Effector CD8-positive, alpha-beta T cell (primary cell): ENCODE results near the gene RFX3.

Experiments used
- DNase-seq: peaks from one replicate; lab custom pipeline; 2025; lab: John Stamatoyannopoulos, UW
- total RNA-seq, 4 experiments: gene quantifications; one replicate each; lab custom pipeline; 2026; lab: John Stamatoyannopoulos, UW

RFX3 gene
- 28.3 to 62.5 (median 37.4) reads per million in 4 experiments for total RNA-seq

DNA sequence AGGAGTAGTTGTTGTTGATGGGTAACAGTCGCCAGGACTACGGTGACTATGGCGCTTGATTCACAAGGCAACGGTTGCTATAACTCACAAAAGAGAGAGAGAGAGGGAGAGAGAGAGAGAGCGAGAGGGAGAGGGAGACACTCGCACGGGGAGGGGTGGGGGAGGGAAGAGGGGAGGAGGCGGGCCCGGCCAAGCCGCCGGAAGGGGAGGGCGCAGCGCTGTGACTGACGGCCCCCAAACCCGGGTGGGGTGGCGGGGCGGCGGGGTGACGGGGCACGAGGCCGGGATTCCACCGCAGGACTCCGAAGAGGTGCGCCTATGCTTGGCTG lies at the start of gene RFX3:
Gene RFX3, minus strand, starts transcription at position 166 of the 329 bp plus-strand sequence. CDS start 130,413 bp downstream, outside the sequence.
- DNase-seq: peak; percentile 86

DNA sequence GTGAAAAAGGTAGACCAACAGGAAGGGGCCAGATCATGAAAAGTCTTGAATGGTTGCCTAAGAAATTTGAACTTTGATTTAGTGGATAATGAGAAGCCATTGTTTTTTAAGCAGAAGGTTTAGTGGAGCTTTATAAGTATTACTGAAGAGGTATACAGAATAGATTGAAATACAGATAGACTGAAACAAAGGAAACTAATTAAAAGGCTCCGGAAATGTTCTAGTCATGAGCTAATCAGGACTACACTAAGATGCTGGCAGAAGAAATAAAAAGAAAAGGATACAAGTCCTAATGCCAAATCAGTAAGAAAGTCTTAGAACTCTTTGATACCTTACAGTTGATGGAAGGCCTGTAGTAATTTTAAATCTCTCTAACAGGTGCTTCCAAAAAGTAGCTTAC lies 45.7 kb upstream of the RFX3 start:
- DNase-seq: no peak

DNA sequence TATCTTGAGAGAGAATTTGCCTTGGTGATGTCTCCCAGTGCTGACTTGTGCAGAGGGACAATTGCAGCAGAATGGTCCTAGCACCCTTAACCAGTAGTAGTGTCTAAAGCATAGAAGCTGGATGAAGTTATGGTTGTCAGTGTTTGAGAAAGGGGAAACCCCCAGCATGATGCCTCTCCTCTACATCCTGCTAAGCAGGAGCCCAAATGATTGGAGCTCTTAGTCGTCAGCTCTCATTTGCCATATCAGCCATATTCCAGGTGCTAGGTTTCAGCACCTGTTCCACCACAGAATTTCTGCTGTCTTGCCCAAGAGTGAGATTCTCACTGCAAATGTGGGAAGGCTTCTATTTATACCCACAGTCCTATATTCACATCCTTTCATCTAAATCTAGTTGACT lies 43.7 kb upstream of the RFX3 start:
- no peak for DNase-seq

DNA sequence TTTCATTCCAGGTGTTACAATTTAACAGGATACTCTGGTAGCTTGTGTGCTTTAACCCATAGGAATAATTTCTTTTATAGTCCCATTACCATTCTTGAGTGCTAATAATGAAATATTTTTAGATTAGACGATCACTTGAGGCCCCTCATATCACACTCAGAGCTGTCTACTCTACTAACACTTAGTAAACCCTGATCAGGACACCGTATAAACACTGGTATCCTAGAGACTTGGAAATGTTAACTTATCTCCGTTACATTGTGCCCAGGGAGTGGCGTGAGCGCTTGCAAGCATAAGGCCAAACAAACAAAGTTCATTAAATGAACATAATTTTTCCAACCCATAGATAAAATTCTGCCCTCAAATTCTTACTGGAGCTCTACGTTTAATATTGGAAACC lies 42.2 kb upstream of the RFX3 start:
- no peak for DNase-seq

DNA sequence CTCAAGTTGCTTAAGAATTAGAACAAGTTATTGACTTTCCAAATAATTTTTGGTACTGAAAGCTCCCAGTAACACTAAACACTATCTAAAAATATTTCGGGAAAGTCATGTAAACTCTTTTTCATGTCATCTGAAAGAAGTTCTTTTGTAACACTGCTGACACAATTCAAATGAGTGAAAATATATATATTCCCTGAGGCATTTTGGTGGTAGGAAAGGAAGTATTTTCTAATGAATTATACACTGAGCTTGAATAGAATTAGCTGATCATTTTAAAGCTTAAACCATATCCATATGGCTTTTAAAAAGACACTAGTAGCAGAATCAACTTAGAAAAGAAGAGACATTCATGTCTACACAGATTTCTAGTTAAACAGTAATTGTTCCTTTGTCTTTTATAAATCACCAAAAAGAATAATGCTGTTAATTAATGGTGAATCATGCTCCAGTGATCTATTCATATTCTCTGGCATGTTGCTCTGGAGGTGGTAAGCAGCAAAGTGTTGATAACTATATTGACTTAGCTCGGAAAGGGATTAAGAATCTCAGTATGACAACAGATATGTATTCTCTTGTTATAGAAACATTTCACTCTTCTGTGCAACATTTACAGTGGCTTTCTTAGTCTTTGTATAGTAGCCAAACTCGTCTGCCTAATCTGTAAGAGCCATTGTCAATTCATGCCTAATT lies 27.4 kb upstream of the RFX3 start:
- no peak for DNase-seq

DNA sequence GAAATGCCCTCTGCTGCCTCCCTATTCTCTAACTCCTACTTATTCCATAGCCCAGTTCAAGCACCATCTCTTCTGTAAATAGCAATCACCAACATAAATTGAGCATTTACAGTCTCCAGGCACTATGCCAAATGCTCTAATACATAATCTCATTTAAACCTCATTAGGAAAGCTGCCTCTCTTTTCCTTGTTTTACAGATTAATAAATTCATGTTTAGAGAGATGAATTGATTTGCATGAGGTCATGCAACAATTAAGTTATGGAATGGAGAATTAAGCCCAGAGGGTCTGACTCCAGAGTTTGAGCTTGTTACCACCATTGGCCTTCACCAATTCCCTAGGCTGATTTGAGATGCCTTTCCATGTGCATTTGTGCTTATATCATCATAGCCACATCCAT lies 23.4 kb upstream of the RFX3 start:
- DNase-seq: no peak

DNA sequence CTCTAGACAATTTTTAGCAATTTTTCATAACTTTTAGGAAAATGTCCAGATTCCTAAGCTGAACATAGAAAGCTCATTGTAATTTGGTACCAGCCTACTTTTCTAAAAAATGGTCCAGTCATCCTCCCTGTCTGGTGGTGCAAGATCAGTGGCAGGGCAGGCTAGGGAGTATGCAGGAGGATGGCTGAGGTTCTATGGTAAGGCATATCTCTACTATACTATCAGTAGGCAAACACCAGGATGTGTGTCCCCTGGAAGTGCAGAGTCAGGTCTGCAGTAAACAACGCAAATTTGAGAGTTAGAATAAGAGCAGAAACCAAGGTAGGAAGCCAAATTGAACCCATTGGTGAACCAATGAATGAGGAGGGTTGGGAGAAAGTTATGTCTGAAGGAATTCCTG lies 22.8 kb upstream of the RFX3 start:
- no peak for DNase-seq

DNA sequence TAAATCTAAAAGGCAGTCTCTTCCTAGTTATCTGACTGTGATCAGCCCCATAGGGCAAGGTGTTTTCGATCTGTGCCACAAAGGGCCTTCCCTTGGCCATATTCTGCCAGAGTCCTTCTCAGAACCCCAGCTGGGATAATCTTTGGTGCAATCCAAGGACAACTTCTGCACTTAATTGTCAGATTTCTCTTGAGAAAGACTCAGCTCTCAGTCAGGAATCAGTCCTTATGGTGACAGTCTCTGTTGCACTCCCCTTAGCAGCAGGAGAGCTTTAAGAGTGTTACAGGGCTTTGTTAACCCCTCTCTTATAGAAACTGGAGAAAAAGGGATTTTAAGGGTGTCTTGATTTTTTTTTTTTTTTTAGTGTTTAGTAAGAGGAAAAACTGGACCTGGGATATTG lies 15.4 kb upstream of the RFX3 start:
- no peak for DNase-seq

DNA sequence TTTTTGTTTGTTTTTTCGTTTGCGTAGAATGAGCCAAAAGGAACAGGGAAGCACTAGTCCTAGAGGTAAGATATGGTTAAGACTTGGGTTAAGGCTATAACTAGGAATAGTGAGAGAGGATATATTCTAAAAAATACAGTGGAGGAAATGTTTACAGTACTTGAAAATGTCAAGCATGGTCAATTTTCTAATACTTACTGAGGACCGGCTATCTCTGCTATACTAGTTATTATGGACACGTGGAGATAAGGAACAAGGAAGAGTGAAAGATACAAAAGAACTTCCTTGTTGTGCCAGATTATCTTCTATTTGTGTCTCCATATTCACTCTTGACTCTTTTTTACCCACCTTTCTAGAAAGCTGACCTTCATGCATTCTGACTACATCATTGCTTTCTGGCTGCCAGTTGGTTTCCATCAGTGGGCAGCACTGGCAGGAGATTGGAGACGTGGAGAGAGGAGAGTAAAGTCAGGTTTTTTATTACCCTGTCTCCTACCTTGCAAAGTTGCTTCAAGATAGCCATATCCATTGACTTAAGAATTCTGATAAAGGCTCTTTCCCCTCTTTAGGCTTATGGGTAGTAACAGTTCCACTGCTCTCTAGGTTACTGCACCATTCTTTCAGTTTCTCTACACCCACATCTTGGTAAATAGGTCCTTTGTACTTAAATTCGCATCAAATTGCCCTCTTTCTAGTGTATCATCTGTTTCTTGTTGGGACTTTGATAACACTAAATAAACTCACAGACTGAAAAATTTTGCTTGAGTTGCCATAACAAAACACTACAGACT lies 9.0 kb upstream of the RFX3 start:
- no peak for DNase-seq

DNA sequence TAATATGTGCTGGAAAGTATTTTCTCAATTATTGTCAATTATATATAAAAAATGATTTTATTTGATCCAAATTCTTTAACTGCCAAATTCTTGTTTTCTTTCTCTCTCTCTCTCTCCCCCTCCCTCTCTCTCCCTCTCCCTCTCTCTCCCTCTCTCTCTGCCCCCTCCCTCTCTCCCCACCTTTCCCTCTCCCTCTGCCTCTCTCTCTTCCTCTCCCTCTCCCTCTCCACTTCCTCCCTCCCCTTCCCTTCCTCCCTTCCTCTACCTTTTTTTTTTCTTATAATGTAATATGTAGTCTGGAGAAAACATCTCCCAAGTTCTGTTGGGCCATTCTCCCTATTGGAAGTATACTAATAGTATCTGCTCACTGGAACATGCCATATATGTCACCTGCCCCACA lies 6.4 kb upstream of the RFX3 start:
- no peak for DNase-seq

DNA sequence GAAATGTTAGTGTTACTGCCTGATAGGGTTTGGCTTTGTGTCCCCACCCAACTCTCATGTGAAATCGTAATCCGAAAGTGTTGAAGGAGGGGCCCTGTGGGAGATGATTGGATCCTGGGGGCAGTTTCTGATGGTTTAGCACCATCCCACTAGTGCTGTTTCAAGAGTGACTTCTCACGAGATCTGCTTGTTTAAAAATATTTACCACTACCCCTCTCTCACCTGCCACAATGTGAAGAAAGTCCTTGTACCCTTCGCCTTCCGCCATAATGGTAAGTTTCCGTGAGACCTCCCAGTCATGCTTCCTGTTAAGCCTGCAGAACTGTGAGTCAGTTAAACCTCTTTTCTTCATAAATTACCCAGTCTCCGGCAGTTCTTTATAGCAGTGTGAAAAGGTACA lies 2.6 kb upstream of the RFX3 start:
- no peak for DNase-seq

DNA sequence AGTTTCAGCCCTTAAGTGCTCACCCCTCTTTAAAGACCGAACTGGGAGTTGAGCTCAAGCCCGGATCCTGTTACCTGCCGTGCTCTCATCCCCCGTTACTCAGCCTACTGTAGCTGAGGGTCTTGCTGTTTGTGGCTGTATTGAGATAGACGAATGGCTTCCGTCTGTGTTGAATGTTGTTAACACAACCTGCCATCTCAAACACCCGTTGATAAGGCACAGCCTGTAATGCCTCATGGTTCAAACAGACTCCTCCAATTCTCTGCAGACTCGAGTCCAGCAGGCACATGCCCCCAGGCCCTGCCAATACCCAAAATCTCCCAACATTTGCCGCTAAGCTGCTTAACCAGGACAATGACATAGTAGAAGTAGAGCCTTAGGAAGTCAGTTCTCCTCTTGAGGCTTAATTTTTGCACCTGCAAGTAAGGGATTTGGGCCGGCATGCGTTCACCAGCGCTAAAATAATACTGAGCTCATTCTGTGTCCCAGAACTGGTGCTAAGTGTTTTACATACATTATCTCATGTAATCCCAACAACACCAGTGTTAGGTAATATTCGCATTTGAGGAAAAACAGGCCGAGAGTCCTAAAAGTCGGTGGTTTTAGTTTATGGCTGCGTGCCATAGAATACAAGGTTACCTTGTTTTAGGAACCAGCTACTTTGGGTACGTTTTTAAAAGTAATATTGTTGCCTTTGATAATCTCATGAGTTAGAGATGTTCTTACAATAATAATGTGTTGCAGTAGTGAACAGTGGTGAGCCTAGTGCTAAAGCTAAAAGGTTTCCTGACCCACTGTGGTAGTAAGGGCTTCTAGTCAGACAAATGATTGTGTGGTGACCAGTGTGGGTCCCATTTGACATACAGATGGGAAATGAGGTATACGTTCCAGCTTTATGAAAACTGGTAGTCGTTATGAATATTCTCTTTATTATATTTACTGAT lies 1.5 kb upstream of the RFX3 start:
- DNase-seq: no peak

DNA sequence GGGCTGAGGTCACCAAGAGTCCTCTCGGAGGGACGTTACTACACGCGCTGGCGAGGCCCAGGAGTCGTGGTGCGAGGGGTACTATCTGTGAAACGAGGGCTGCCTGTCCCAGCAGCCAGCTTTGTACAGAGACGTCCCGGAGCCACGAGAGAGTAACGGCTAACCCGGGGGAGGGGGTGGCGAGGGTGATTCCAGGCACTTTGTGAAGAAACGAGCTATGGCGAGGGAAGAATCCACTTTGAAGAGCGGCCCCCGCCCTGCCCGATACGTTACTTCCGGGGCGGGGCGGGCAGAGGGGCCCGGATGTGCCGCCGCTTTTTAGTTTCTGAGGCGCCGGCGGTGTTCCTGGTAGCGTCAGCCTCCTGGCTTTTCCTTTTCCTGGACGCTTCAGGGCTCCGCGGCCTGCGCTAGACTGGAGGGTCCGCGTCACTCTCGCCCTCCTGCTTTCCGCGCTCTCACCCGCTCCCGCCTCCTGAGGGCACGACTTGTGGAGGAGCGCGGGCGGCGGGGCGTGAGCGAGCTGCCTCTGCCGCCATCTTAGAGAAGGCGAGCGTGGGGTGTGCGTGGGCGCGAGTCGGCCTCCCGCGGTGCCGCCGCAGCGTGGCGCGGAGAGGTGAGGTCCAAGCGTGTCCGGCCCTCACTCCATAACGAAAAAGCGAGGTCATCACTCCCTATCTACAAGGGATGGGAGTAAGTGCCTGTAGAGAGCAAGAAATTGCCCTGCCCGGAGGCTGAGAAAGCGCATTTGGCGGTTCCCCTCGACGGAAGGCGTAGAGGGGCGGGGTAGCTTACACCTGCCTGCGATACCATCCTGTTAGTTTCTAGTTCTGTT lies 580 bp upstream of the RFX3 start:
- DNase-seq: peak; percentile 86

DNA sequence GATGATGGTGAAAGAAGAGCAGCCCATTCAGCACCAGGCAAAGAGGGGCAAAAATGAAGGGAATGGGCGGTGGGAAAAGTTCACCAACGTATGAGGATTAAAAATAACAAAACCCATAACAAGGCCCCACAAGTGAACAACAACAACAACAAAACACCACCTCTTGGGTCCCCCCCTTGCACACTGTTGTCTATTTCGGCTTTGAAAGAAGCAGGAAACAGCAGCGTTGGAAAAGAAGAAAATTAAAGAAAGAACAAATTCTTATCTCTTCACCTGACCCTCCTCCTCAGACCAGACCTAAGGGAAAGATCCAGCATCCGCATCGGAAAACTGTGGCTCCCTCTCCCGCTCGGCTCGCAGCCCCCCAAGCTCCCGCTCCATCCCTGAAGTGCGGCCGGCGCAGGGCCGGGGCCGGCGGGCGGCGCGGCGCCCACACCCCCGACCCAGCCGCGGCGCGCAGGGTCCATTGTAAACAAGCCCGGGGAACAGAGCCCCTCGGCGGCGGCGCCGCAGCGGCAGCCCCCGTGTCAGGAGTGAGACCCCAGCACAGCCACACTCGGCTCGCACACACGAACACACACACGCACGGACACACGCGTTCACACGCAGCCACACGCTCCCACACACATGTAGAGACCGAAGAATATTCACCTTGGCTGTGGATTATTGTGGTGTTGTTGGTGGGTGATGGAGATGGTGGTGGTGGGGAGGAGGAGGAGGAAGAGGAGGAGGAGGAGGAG lies 535 bp downstream of the RFX3 start:
- DNase-seq: no peak

DNA sequence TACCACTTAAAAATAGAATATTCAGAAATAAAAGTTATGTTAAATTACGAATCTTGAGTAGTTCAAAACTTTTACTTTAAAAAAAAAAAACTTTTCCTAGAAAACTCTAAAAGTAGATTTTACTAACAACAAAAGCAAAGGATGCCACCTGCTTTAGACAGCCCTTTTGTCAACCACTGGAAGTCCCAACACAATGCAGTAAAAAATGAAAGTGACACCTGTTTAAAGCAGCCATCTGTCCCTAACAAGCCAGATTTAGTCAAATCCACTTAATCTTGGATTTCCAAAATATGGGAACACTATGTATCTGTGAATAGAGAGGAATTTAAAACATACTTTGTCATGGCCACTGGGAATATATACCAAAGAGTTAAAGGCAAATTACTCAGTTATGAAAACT lies 3.8 kb downstream of the RFX3 start:
- DNase-seq: no peak

DNA sequence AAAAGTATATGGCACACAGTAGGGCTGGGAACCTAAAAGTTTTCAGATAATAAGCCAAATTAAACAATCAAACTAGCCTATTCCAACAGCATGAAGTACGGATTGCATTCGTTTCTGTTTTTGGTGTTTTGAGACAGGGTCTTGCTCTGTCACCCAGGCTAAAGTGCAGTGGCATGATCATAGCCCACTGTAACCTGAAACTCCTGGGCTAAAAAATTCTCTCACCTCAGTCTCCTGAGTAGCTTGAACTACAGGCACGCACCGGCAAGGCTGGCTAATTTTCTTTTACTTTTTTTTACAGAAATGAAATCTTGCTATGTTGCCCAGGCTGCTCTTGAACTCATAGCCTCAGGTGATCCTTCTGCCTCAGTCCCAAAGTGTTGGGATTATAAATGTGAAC lies 5.2 kb downstream of the RFX3 start:
- no peak for DNase-seq

DNA sequence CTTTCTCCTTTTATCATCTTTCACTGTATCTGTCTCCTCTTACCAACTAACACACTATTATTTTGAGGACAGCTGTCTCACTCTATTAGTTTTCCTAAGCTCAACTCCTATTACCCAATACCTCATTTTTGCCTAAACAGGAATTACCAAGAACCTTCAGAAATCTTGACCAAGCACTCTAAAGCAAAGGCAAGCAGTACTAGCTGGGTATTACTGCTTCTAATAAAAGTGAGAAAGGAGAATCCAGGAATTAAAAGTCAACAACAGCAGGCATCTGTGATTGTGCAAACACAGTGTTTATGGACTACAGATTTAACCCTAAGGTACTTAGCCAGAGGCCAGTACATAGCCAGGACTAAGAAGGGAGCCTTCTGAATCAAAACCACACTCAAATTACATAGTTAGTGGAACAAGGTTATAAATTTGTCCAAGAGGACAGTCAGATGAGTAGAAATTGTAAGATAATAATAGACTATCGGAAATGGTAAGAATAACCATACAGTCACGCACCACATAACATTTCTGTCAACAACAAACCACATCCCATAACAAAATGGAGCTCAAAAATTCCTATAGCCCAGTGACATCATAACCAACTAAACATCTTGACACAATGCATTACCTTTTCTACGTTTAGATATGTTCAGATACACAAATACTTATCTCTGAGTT lies 8.3 kb downstream of the RFX3 start:
- DNase-seq: no peak

DNA sequence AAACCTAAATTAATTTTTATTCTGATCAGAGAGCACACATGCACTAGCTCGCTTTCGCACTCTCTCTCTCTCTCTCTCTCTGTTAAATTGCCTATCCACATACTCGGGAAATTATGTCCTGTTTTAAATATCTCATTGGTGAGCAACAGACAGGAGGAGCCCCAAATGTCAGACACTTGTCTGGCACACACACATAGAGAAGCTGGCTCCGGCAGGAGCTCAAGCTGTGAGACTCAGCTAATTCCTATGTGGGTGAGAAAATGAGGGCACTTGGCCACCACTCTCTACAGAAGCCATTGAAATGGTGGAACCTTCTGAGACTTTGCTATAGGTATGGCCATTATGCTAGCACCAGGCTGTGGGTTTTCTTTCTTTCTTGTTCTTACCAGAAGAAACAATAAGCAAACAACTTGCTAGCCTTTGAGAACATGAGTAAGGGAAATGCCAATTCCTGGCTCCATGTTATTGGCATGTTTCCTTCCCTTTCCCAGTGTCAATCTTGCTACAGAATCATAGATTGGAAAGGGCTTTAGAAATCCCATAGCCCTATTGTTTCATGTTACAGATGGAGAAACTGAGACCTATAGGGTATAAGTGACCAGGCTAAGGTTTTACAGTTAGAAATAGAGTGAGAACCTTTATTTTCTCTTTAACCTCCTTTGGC lies 9.0 kb downstream of the RFX3 start:
- no peak for DNase-seq

DNA sequence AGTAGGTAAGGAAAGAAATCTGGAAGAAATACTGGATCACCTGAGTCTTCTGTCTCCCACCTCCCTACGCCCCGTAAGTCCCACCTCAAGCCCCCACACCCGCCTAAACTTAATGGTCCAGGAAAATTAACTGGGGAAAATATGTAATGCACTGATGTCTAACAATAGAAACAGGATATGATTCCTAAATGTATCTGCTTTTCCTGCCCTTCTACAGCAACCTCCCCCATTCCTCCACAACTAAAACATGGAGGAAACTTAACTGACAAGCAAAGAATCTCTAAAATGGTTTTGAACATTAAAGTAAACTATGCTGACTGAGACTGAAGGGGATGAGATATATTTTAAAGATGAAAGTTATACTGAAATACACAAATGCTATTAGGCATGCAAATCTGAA lies 10.4 kb downstream of the RFX3 start:
- DNase-seq: no peak

DNA sequence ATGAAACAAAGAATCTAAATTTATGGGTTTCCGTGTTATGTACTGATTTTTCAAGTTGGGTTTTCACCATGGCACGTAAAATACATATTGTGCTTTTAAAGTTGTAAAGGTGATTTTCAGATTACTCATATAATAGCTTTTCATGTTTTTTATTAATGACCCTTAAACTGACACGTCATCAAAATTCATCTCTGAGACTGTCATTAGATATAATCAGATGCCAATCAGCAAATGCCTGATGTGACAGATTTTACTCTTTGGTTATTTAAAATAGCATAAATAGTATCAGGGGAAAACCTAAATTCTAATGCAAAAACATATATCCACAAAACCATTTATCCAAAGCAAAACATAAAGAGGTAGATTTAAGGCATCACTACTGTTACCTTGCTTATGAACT lies 11.0 kb downstream of the RFX3 start:
- DNase-seq: no peak
